HepG2 (cell line): ENCODE measurements around the gene KLF15.

Experiments
- ATF2 ChIP-seq: sonication (generic); formaldehyde crosslinking; IDR thresholded peaks from 2 replicates; pipeline ENCODE4 v1.4.0; 2020; ENCODE audit warnings: missing genetic modification reagents
- ATRX ChIP-seq: sonication (generic); formaldehyde crosslinking; IDR thresholded peaks from 2 replicates; pipeline ENCODE4 v1.4.0; 2020; ENCODE audit warnings: missing genetic modification reagents, borderline replicate concordance
- BCL6 ChIP-seq: IDR thresholded peaks from 2 replicates; pipeline ENCODE4 v1.6.1; 2016; ENCODE audit warnings: missing genetic modification reagents, missing compliant biosample characterization
- CBX5 ChIP-seq: sonication (generic); formaldehyde crosslinking; IDR thresholded peaks from 2 replicates; pipeline ENCODE4 v1.4.0; 2020; ENCODE audit warnings: missing genetic modification reagents, borderline replicate concordance
- CTCF ChIP-seq: sonication (generic); formaldehyde crosslinking; IDR thresholded peaks from 2 replicates; pipeline ENCODE4 v1.5.0; 2020; ENCODE audit warnings: mild to moderate bottlenecking, missing genetic modification reagents, moderate library complexity
- ELF4 ChIP-seq: sonication (generic); formaldehyde crosslinking; IDR thresholded peaks from 2 replicates; pipeline ENCODE4 v1.5.0; 2020; ENCODE audit warnings: missing genetic modification reagents, mild to moderate bottlenecking, moderate library complexity, borderline replicate concordance
- JUND ChIP-seq: sonication (generic); formaldehyde crosslinking; IDR thresholded peaks from 2 replicates; pipeline ENCODE4 v1.8.0; 2022; ENCODE audit warnings: mild to moderate bottlenecking, missing genetic modification reagents
- MYC ChIP-seq: sonication (generic); formaldehyde crosslinking; IDR thresholded peaks from 2 replicates; pipeline ENCODE4 v1.9.0; 2021; ENCODE audit warnings: missing genetic modification reagents, borderline replicate concordance
- PHF8 ChIP-seq: sonication (generic); formaldehyde crosslinking; IDR thresholded peaks from 2 replicates; pipeline ENCODE4 v1.5.0; 2020; ENCODE audit warnings: missing genetic modification reagents
- PRDM4 ChIP-seq: sonication (generic); formaldehyde crosslinking; IDR thresholded peaks from 2 replicates; pipeline ENCODE4 v1.9.0; 2021; ENCODE audit warnings: missing genetic modification reagents, borderline replicate concordance
- SMAD3 ChIP-seq: sonication (generic); formaldehyde crosslinking; IDR thresholded peaks from 2 replicates; pipeline ENCODE4 v1.4.0; 2020; ENCODE audit warnings: missing genetic modification reagents
- SP1 ChIP-seq, 2 experiments: fragments of 450-650 bp in 1 of 2; sonication (generic) in 1 of 2; formaldehyde crosslinking in 1 of 2; IDR thresholded peaks; 2 replicates each; pipeline versions ENCODE4 v1.4.0 to v1.6.1; 2016 to 2020; ENCODE audit warnings: missing genetic modification reagents in 1 of 2
- TRAFD1 ChIP-seq: sonication (generic); formaldehyde crosslinking; IDR thresholded peaks from 2 replicates; pipeline ENCODE4 v1.5.1; 2020; ENCODE audit warnings: missing genetic modification reagents, mild to moderate bottlenecking, borderline replicate concordance
- ZNF720 ChIP-seq: sonication (generic); formaldehyde crosslinking; IDR thresholded peaks from 2 replicates; pipeline ENCODE4 v1.4.0; 2020; ENCODE audit warnings: missing genetic modification reagents

GRCh38 chr3:126394179-126394976 lies 37.2 kb upstream of the KLF15 start, which contains the start of gene CFAP100:
- no peak for TF ChIP-seq SMAD3
- TF ChIP-seq ATRX (CRISPR knock-in tag), result no peak
- TF ChIP-seq BCL6, result no peak
- TF ChIP-seq CBX5 (CRISPR knock-in tag), result no peak
- no peak for TF ChIP-seq ATF2 (CRISPR knock-in tag)
- no peak for TF ChIP-seq MYC (CRISPR knock-in tag)
- TF ChIP-seq SP1 (IDR thresholded peaks at IDR 0.05), result no peak
- no peak for TF ChIP-seq SP1 (CRISPR knock-in tag; IDR thresholded peaks at IDR 0.05)
- no peak for TF ChIP-seq JUND (CRISPR knock-in tag)
- TF ChIP-seq TRAFD1, result no peak
- TF ChIP-seq PHF8 (CRISPR knock-in tag), result no peak
- no peak for TF ChIP-seq CTCF (CRISPR knock-in tag)
- TF ChIP-seq ZNF720 (CRISPR knock-in tag), result no peak
- TF ChIP-seq ELF4 (CRISPR knock-in tag), result no peak
- TF ChIP-seq PRDM4 (CRISPR knock-in tag), result no peak
